Measurements from ENCODE around the gene RNF227.

GRCh38 chr17:7887482-7888183, 28.5 kb downstream of the RNF227 start:
- TF ChIP-seq PATZ1 (CRISPR knock-in tag; IDR thresholded peaks at IDR 0.05; ENCODE audit: borderline replicate concordance), result no peak
- TF ChIP-seq SNAI2 (CRISPR knock-in tag; IDR thresholded peaks at IDR 0.05), result no peak
- no peak for TF ChIP-seq ZC3H10 (CRISPR knock-in tag; IDR thresholded peaks at IDR 0.05)
- TF ChIP-seq TOX (CRISPR knock-in tag; IDR thresholded peaks at IDR 0.05; ENCODE audit: borderline replicate concordance), result no peak
- TF ChIP-seq ZFP30 (CRISPR knock-in tag; IDR thresholded peaks at IDR 0.05), result no peak
- no peak for TF ChIP-seq ISL1 (CRISPR knock-in tag; IDR thresholded peaks at IDR 0.05)
- no peak for TF ChIP-seq CSDC2 (CRISPR knock-in tag; IDR thresholded peaks at IDR 0.05)
- TF ChIP-seq ZNF8 (CRISPR knock-in tag; IDR thresholded peaks at IDR 0.05), result no peak
- TF ChIP-seq ESRRG (CRISPR knock-in tag; IDR thresholded peaks at IDR 0.05), result no peak
- TF ChIP-seq ZNF565 (CRISPR knock-in tag; conservative IDR thresholded peaks at IDR 0.05; ENCODE audit: low read depth), result no peak
- no peak for TF ChIP-seq CREB5 (CRISPR knock-in tag; IDR thresholded peaks at IDR 0.05; ENCODE audit: low read depth)
- no peak for TF ChIP-seq CSRNP3 (CRISPR knock-in tag; IDR thresholded peaks at IDR 0.05)

Measured in SK-N-SH treated with all-trans-retinoic acid at 6 μM for 48 hours (cell line).